IMR-90 (cell line): ENCODE results near the gene IFRD1. TPM values are rescaled to one million over a fixed set of nuclear protein-coding genes. Genes with fewer than 3 reads are reported as not detected.

Source experiments
- ATAC-seq: fragments of 200-7000 bp; cut with Tn5 transposase; 2 replicates; pipeline ENCODE4 v1.9.1; 2020; ENCODE audit warnings: low read depth, mild to moderate bottlenecking, moderate library complexity
- BruUV-seq: library from RNA; stranded (reverse); fragments of 400-500 nt; replicated peaks from 2 replicates; lab custom pipeline; 2021; lab: Mats Ljungman, UMichigan
- CTCF ChIA-PET: fragments of 300-600 bp; formaldehyde crosslinking; extraction: SDS; loops from one replicate; lab custom pipeline; 2021; ENCODE audit warnings: antibody characterized with exemption; lab: Yijun Ruan, JAX
- POLR2A ChIA-PET: fragments of 300-600 bp; sonication (Branson Sonifier 250); formaldehyde crosslinking; loops from one replicate; lab custom pipeline; 2022; ENCODE audit warnings: antibody characterized with exemption; ENCODE audit not compliant: unreplicated experiment; lab: Charles Lee
- DNase-seq: peaks from one replicate; pipeline ENCODE4 v3.0.0; 2013
- H2AFZ ChIP-seq: replicated peaks from 2 replicates; pipeline ENCODE3; 2013; ENCODE audit warnings: low read length, mild to moderate bottlenecking; ENCODE audit not compliant: poor library complexity
- H2AK5ac ChIP-seq: 2 replicates; pipeline ENCODE4 v1.6.1; 2013; ENCODE audit warnings: low read depth, low read length, inconsistent platforms
- H2AK9ac ChIP-seq: replicated peaks from 2 replicates; pipeline ENCODE3; 2013; ENCODE audit warnings: mild to moderate bottlenecking, low read depth, low read length, moderate library complexity; ENCODE audit not compliant: poor library complexity
- H2BK120ac ChIP-seq: 2 replicates; pipeline ENCODE4 v1.6.1; 2013; ENCODE audit warnings: low read depth, low read length, inconsistent platforms
- H2BK15ac ChIP-seq: 3 replicates; pipeline ENCODE4 v1.6.1; 2013; ENCODE audit warnings: low read depth, low read length, inconsistent platforms
- H2BK20ac ChIP-seq: 2 replicates; pipeline ENCODE4 v1.6.1; 2013; ENCODE audit warnings: low read depth, mild to moderate bottlenecking, inconsistent platforms, low read length, moderate library complexity
- H2BK5ac ChIP-seq: 2 replicates; pipeline ENCODE4 v1.6.1; 2013; ENCODE audit warnings: mild to moderate bottlenecking, low read depth, low read length, inconsistent platforms; ENCODE audit not compliant: poor library complexity, severe bottlenecking
- H3K14ac ChIP-seq: replicated peaks from 2 replicates; pipeline ENCODE4 v1.6.1; 2013; ENCODE audit warnings: low read depth, low read length, inconsistent platforms
- H3K18ac ChIP-seq: 2 replicates; pipeline ENCODE4 v1.6.1; 2013; ENCODE audit warnings: low read depth, low read length, control low read depth
- H3K23ac ChIP-seq: 2 replicates; pipeline ENCODE4 v1.6.1; 2013; ENCODE audit warnings: low read depth, low read length, inconsistent platforms
- H3K27ac ChIP-seq: 2 replicates; pipeline ENCODE4 v1.5.1; 2013; ENCODE audit warnings: mild to moderate bottlenecking, control low read depth, low read length; ENCODE audit not compliant: insufficient read depth
- H3K27me3 ChIP-seq: 2 replicates; pipeline ENCODE4 v1.6.1; 2013; ENCODE audit warnings: low read length; ENCODE audit not compliant: control insufficient read depth, insufficient read depth
- H3K36me3 ChIP-seq: 2 replicates; pipeline ENCODE4 v1.6.1; 2013; ENCODE audit warnings: low read length, mixed read lengths; ENCODE audit not compliant: control insufficient read depth, insufficient read depth
- H3K4ac ChIP-seq: 2 replicates; pipeline ENCODE4 v1.6.1; 2013; ENCODE audit warnings: low read depth, low read length, inconsistent platforms
- H3K4me1 ChIP-seq: 2 replicates; pipeline ENCODE4 v1.6.1; 2013; ENCODE audit warnings: low read length, mixed read lengths; ENCODE audit not compliant: control insufficient read depth, insufficient read depth
- H3K4me2 ChIP-seq: 2 replicates; pipeline ENCODE4 v1.6.1; 2013; ENCODE audit warnings: low read depth, mild to moderate bottlenecking, control low read depth, low read length, moderate library complexity
- H3K4me3 ChIP-seq: 2 replicates; pipeline ENCODE4 v1.5.1; 2013; ENCODE audit warnings: low read depth, mild to moderate bottlenecking, control low read depth, low read length, moderate library complexity; ENCODE audit not compliant: insufficient read depth
- H3K56ac ChIP-seq: 2 replicates; pipeline ENCODE4 v1.6.1; 2013; ENCODE audit warnings: low read length, inconsistent platforms; ENCODE audit not compliant: insufficient read depth; ENCODE audit errors: extremely low read depth
- H3K79me1 ChIP-seq, 2 experiments: 2 replicates each; pipeline ENCODE4 v1.6.1; 2013; ENCODE audit warnings: low read length in 2 of 2, inconsistent platforms in 1 of 2, low read depth in 1 of 2
- H3K9ac ChIP-seq: 2 replicates; pipeline ENCODE4 v1.6.1; 2013; ENCODE audit warnings: low read depth, low read length, control low read depth
- H3K9me1 ChIP-seq: 2 replicates; pipeline ENCODE4 v1.6.1; 2013; ENCODE audit warnings: low read length, inconsistent platforms; ENCODE audit not compliant: insufficient read depth
- H3K9me3 ChIP-seq: 2 replicates; pipeline ENCODE4 v1.6.1; 2013; ENCODE audit warnings: low read length; ENCODE audit not compliant: control insufficient read depth, insufficient read depth
- H4K20me1 ChIP-seq: 2 replicates; pipeline ENCODE4 v1.6.1; 2013; ENCODE audit warnings: low read length, inconsistent platforms; ENCODE audit not compliant: insufficient read depth
- H4K5ac ChIP-seq: 2 replicates; pipeline ENCODE4 v1.6.1; 2013; ENCODE audit warnings: mild to moderate bottlenecking, low read depth, low read length, control low read depth
- H4K8ac ChIP-seq, 2 experiments: 2 replicates each; pipeline ENCODE4 v1.6.1; 2013; ENCODE audit warnings: low read depth in 2 of 2, low read length in 2 of 2, control low read depth in 1 of 2, inconsistent platforms in 1 of 2
- H4K91ac ChIP-seq: 2 replicates; pipeline ENCODE4 v1.6.1; 2013; ENCODE audit warnings: low read depth, low read length, inconsistent platforms; ENCODE audit not compliant: insufficient read depth
- BHLHE40 ChIP-seq: fragments of 150-350 bp; IDR thresholded peaks from 2 replicates; pipeline ENCODE4 v1.6.1; 2016; ENCODE audit warnings: mild to moderate bottlenecking, low read depth, low read length
- NFE2L2 ChIP-seq: fragments of 150-350 bp; IDR thresholded peaks from 2 replicates; pipeline ENCODE4 v1.6.1; 2016; ENCODE audit warnings: low read depth, mild to moderate bottlenecking, low read length
- POLR2A ChIP-seq: IDR thresholded peaks from 2 replicates; pipeline ENCODE4 v1.6.1; 2012; ENCODE audit warnings: mild to moderate bottlenecking, low read depth, low read length
- USF2 ChIP-seq: fragments of 150-350 bp; IDR thresholded peaks from 2 replicates; pipeline ENCODE4 v1.6.1; 2017; ENCODE audit warnings: mild to moderate bottlenecking, antibody characterized with exemption, low read length, low read depth
- WGBS, 2 experiments: methylation state at CpG; one replicate each; pipeline versions ENCODE4 v1.1.5 to v1.1.7; 2013; ENCODE audit warnings: missing lambda C conversion rate in 2 of 2; ENCODE audit not compliant: insufficient read length in 1 of 2; ENCODE audit errors: extremely low coverage in 2 of 2; 5-methylcytosine and 5-hydroxymethylcytosine counted together
- dilution Hi-C: fragments of 300-500 bp; cut with HindIII; formaldehyde crosslinking; loops from one replicate; pipeline ENCODE4 v1.14.3; 2018; ENCODE audit warnings: low sequenced_read_pairs; ENCODE audit not compliant: unreplicated experiment
- in situ Hi-C: fragments of 300-500 bp; cut with MboI; formaldehyde crosslinking; loops from 3 replicates; pipeline ENCODE4 v1.14.3; 2019; ENCODE audit warnings: low sequenced_read_pairs, inconsistent platforms, mixed read lengths
- intact Hi-C: fragments of 100-400 bp; cut with micrococcal nuclease; formaldehyde crosslinking; loops from 2 replicates; pipeline ENCODE4 v1.10.0; 2022
- polyA plus RNA-seq, 3 experiments: library from polyadenylated mRNA; depleted of rRNA; stranded (reverse); fragments of >200 nt; gene quantifications; 2 replicates each; pipeline ENCODE4 v1.2.3, GENCODE V29; 2012; ENCODE audit warnings: low replicate concordance in 1 of 3
- total RNA-seq: library from RNA; depleted of rRNA; stranded (reverse); fragments of >200 nt; gene quantifications from 2 replicates; pipeline ENCODE4 v1.2.3, GENCODE V29; 2012

Gene IFRD1
- total and polyA plus RNA-seq, 2 of the 4 experiments (the other 2 are of a cell fraction): 18.3 to 25.3 TPM

- 73% methylated on average over 3 of the region's 4 CpGs; no CpG with 5 or more reads in 1 of the 2 experiments for WGBS, 2 experiments
- BruUV-seq: no TSS peak
- DNase-seq (peak; percentile 47), ATAC-seq (no peak)
- ChIA-PET POLR2A (no interaction called here), CTCF (interaction anchor here (1.2 kb wide), 1 partner anchor 663 kb away, joined by 3 read pairs; no protein-coding TSS in a partner anchor)
- Histone ChIP-seq H2AK5ac (no peak overlapping the region), H4K8ac (no peak overlapping the region), H3K4me2 (no peak overlapping the region), H3K79me1 (no peaks in the 10 kb centered on the region), H4K91ac (no peak overlapping the region), H2BK120ac (no peak overlapping the region), H3K36me3 (no peaks in the 10 kb centered on the region), H3K9ac (no peak overlapping the region), H3K27ac (no peak overlapping the region), H3K27me3 (peaks cover 8% of the 10 kb centered on the region), H3K4ac (no peak overlapping the region), H4K5ac (no peak overlapping the region), H2BK5ac (no peak overlapping the region), H2BK20ac (no peak overlapping the region), H3K23ac (no peak overlapping the region), H3K14ac (no peak overlapping the region), H3K18ac (no peak overlapping the region), H3K9me1 (0 out of 2 replicates have a peak, but pooled peaks cover 3% of the 10 kb centered on the region), H3K4me3 (no peak overlapping the region), H2BK15ac (no peak overlapping the region), H3K4me1 (no peaks in the 10 kb centered on the region), H2AFZ (no peak overlapping the region), H3K9me3 (no peaks in the 10 kb centered on the region), H4K20me1 (no peaks in the 10 kb centered on the region), H2AK9ac (no peak overlapping the region), H3K56ac (no peak overlapping the region)
- in situ Hi-C loops: loop anchor here (10.0 kb wide), 2 partner anchors 211 to 671 kb away; partner anchors contain the start of genes DOCK4 and ZNF277
- TF ChIP-seq POLR2A (no peak), NFE2L2 (peak; percentile 20; the same call in 1 of the 2 replicates), BHLHE40 (no peak), USF2 (no peak)
- dilution Hi-C loops: no loop called here
- intact Hi-C loops: loop anchor here (10.0 kb wide), 2 partner anchors 341 to 461 kb away; no protein-coding TSS in a partner anchor
These were observed 34.1 kb upstream of the IFRD1 start for GRCh38 chr7:112416127-112416526.
